GM18511 (cell line): ENCODE measurements around the gene ODAD3.
"Not testable (repeated sequence)": the region's sequence is repeated elsewhere in the genome, so short reads cannot be mapped to it uniquely, and the experiment has no call there.

ENCODE experiments used
- ATAC-seq: cut with Tn5 transposase; IDR thresholded peaks from one replicate; pipeline ENCODE4 v1.9.1; 2021; ENCODE audit warnings: mild to moderate bottlenecking, moderate library complexity; ENCODE audit not compliant: unreplicated experiment

ODAD3 gene

GRCh38 chr19:11461453-11461852 is 26.5 kb upstream of the ODAD3 start:
- no peak for ATAC-seq

DNA sequence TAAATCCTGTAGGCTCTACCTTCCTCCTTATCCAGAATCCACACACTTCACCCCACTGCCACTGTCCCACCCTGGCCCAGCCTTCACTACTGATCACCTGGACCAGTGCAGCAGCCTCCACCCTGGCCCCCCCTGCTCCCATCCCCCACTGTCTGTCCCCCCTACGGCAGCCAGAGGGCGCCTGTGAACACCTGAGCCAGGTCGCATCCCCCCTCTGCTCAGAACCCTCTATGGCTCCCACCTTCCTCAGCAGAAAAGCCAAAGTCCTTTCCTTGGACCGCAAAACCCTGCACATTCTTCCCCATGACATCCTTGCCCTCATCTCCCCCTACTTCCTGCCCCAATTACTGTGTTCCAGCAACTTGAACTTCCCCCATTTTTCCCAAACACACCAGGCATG is 25.3 kb upstream of the ODAD3 start:
- no peak for ATAC-seq

GRCh38 chr19:11458912-11459311 is 24.0 kb upstream of the ODAD3 start:
- ATAC-seq = not testable (repeated sequence)

DNA sequence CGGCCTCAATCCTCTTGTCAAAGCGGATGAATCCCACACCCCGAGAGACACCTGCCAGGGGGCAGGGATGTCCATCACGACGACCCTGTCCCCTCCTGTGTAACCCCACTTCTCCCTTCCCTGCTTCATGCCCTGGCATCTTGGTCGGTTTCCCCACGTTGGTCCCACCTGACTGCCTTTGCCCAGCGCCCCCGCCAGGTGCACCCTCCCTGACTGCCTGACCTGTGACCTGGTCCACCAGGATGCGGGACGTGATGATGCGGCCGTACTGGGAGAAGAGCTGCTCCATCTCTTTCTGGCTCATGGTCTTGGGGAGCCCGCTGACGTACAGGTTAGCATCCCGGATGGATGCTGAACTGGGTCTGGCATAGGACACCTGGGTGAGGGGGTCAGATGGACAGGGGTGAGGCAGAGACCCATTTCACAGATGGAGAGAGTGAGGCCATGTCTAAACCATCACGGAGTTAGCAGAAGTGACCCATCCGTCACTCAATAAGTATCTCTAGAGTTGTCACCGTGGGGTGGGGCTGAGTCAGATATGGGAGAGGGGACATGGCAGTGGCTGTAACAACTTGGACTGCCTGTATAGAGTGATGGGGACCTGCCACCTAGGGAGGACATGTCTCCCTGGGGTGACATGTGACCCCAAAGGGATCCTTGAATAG is 23.4 kb upstream of the ODAD3 start:
- no peak for ATAC-seq

- no peak for ATAC-seq
These were observed 22.9 kb upstream of the ODAD3 start for GRCh38 chr19:11457831-11458230.

DNA sequence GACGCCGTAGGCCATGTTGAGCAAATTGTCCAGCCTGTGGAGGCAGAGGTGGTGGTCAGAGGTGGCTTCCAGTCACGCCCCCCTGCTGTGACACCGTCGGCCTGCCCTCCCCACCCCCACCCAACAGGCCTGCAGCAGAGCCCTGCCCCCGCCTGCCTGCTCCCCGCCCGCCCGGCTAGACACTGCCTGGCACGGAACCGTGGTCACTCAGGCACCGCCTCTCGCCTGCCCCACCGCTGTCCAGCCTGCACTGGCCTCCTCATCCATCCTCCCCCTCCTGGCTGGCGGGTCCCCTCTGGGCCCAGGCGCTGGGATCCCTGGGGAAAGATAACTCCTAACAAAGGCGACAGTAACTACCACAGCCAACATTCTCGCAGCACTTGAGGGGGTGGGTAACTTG is 22.2 kb upstream of the ODAD3 start:
- no peak for ATAC-seq

- ATAC-seq = no peak
These were observed 21.7 kb upstream of the ODAD3 start for GRCh38 chr19:11456659-11457058.

DNA sequence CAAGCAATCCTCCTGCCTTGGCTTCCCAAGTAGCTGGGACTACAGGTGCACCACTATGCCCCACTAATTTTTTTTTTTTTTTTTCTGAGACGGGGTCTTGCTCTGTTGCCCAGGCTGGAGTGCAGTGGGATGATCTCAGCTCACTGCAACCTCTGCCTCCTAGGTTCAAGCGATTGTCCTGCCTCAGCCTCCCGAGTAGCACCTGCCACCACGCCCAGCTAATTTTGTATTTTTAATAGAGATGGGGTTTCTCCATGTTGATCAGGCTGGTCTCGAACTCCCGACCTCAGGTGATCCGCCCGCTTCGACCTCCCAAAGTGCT is 20.3 kb upstream of the ODAD3 start:
- not testable (repeated sequence) for ATAC-seq

GRCh38 chr19:11453468-11454341 is 18.8 kb upstream of the ODAD3 start:
- no peak for ATAC-seq

DNA sequence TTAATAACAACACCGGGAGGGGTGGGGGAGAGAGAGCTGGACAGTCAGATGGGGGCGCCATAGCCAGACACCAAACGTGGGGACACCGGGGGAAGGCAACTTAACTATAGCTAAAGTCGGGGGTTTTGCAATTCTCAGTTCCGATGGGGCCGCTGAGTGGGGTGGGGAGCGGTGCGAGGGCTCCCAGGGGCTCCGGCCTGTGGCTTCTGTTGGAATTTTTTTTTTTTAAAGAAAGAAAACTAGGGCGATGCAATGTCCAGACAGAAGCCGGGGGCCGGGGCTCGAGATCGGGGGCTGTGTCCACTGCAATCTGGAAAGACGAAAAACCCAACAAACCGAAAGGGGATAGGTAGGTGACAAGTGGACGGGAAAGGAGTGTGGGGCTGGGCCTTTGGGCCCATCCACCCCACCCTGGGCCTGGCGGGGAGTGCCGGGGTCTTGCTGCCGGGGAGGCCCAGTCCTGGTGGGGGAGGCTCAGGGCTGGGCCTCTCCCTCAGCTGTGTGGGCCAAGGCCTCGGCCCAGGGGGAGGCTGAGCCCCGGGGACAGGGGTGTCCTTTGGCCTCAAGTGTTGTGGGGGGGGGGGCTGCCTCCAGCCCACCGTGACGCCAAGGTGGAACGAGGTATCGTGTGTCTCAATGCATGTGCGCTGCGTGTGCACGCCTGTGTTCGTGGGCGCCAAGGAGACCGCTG is 17.8 kb upstream of the ODAD3 start:
- no peak for ATAC-seq

GRCh38 chr19:11451871-11452619 is 17.1 kb upstream of the ODAD3 start:
- no peak for ATAC-seq

GRCh38 chr19:11451327-11451870 is 16.5 kb upstream of the ODAD3 start:
- no peak for ATAC-seq

DNA sequence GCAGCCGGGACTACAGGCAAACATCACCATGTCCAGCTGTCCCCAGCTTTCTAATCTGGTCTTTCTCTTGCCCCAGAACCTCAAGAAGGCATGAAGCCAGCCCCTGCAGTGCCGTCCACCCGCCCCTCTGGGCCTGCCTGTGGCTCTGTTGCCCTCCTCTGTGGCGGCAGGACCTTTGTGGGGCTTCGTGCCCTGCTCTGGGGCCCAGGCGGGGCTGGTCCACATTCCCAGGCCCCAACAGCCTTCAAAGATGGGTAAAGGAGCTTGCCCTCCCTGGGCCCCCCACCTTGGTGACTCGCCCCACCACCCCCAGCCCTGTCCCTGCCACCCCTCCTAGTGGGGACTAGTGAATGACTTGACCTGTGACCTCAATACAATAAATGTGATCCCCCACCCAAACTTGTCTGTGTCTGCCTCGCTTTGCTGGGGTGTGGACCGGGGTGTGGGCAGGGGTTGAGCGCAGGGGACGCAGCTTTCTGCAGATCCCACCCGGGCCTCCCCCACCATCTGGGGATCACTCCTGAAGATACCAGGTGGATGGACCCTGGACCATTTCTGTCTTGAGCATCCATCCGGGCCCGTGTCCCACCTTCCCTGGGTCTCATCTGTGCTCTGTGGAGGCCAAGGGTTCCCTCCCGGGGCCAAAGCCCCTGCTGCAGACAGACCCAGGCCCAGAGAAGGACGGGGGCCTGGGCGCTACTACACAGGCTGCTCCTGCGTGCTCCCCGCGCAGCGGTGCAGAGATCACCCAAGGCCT is 15.8 kb upstream of the ODAD3 start:
- no peak for ATAC-seq

DNA sequence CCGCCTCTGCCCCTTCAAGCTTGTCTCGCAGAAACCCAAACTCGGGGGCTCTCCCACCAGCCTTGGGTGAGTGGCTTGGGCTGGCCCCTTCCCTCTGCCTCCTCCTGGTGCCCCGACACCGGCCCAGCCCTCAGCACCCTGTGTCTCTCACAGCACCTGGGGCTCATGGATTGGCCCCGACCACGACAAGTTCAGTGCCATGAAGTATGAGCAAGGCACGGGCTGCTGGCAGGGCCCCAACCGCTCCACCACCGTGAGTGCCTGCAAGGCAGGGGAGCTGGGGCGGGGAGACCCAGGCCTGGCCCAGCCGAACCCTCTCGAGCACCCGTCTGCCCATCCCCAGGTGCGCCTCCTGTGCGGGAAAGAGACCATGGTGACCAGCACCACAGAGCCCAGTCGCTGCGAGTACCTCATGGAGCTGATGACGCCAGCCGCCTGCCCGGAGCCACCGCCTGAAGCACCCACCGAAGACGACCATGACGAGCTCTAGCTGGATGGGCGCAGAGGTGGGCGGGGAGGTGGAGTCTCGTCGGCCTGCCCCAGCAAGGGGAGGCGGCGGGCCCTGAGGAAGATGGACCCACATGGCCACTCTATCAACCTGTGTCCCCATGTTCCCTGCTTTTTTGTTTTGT is 14.1 kb upstream of the ODAD3 start:
- no peak for ATAC-seq

GRCh38 chr19:11448410-11448809 is 13.5 kb upstream of the ODAD3 start:
- ATAC-seq = no peak

GRCh38 chr19:11447347-11448262 is 12.7 kb upstream of the ODAD3 start:
- no peak for ATAC-seq

GRCh38 chr19:11446652-11447301 is 11.9 kb upstream of the ODAD3 start:
- ATAC-seq = no peak

DNA sequence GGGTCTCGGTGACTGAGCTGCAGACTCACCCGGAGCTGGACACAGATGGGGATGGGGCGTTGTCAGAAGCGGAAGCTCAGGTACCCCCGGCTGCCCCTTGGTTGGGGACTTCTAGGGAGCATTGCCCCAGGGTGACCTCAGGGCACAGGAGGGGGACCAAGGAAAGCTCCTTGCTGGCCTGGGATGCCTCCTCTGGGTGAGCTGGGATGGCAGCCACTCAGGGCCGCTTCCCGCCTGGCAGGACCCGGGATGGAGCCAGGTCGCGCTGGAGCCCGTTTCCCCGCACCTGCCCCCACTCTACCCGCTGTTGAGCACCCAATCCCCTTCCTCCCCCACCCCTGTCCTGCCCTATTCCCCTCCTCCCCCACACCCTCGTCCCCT is 11.3 kb upstream of the ODAD3 start:
- ATAC-seq = no peak
